ENCODE data around the gene ENGASE. TPM values are rescaled to one million over a fixed set of nuclear protein-coding genes. Genes with fewer than 3 reads are reported as not detected.

Gene ENGASE
- total RNA-seq, 3 donors from 2014 or later: 26.1 to 34.3 (median 30.5) TPM

- no peak for DNase-seq
- no peak overlapping the region for H3K4me3 Mint-ChIP-seq
- no peaks in the 10 kb centered on the region for H3K4me1 Mint-ChIP-seq (ENCODE audit: low read depth)
- peaks cover 2% of the 10 kb centered on the region for H3K27me3 Mint-ChIP-seq (ENCODE audit: low read depth)
- ATAC-seq: no peak
- no peaks in the 10 kb centered on the region for H3K9me3 Mint-ChIP-seq
- no peaks in the 10 kb centered on the region for H3K36me3 Mint-ChIP-seq (ENCODE audit: insufficient read depth)
These were observed 37.8 kb downstream of the ENGASE start for GRCh38 chr17:79112471-79112870.

GRCh38 chr17:79113699-79114457, 39.3 kb downstream of the ENGASE start:
- H3K9me3 Mint-ChIP-seq: no peaks in the 10 kb centered on the region
- DNase-seq (no peak), ATAC-seq (no peak)
- H3K27me3 Mint-ChIP-seq (ENCODE audit: low read depth): peaks cover 2% of the 10 kb centered on the region
- H3K4me3 Mint-ChIP-seq: no peak overlapping the region
- H3K36me3 Mint-ChIP-seq (ENCODE audit: insufficient read depth): no peaks in the 10 kb centered on the region
- H3K4me1 Mint-ChIP-seq (ENCODE audit: low read depth): no peaks in the 10 kb centered on the region

DNA sequence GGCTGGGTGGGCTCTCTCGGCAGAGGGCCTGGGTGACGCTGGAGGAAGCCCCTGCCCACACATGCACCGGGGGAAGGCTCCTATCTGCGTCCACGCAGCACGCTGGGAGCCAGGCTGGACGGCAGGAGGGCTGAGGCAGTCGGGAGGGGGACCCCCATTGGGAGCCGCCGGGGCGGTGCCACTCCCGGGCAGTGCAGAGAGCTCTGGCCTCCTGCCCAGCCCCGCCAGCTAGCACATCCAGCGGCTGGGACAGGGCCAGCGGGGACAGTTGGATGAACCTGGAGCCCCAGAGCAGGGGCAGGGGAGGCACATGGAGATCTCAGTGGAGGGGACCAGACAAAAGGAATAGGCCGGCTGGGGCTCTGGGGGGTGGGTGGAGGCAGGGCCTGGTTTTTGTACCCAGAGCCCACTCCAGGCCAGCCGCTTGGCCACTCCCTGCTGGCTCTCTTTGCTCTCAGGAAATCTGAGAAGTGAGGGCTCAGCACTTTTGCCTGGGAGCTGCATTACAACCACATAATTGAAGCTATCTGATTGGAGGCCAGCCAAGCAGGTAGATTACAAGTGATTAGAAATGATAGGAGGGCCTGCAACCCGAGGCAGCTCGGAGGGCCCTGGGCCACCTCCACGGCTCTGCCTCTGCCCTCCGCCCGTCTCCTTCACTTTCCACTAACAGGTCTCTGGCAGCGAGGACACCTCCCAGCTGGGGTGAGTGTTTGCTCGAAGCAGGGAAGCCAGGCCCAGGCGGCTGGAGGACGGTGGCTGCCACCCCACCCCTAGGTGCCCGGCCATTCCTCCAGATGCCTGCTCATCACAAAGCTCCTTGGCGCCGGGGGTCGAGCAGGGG, 40.1 kb downstream of the ENGASE start:
- Mint-ChIP-seq H3K9me3 (no peaks in the 10 kb centered on the region), H3K4me1 (ENCODE audit: low read depth) (no peaks in the 10 kb centered on the region), H3K27me3 (ENCODE audit: low read depth) (peaks cover 2% of the 10 kb centered on the region), H3K36me3 (ENCODE audit: insufficient read depth) (no peaks in the 10 kb centered on the region), H3K4me3 (no peak overlapping the region)
- DNase-seq (no peak), ATAC-seq (no peak)

GRCh38 chr17:79115487-79115886, 40.9 kb downstream of the ENGASE start:
- no peaks in the 10 kb centered on the region for H3K9me3 Mint-ChIP-seq
- H3K4me1 Mint-ChIP-seq (ENCODE audit: low read depth): no peaks in the 10 kb centered on the region
- ATAC-seq (no peak), DNase-seq (no peak)
- peaks cover 2% of the 10 kb centered on the region for H3K27me3 Mint-ChIP-seq (ENCODE audit: low read depth)
- no peaks in the 10 kb centered on the region for H3K36me3 Mint-ChIP-seq (ENCODE audit: insufficient read depth)
- no peak overlapping the region for H3K4me3 Mint-ChIP-seq

DNA sequence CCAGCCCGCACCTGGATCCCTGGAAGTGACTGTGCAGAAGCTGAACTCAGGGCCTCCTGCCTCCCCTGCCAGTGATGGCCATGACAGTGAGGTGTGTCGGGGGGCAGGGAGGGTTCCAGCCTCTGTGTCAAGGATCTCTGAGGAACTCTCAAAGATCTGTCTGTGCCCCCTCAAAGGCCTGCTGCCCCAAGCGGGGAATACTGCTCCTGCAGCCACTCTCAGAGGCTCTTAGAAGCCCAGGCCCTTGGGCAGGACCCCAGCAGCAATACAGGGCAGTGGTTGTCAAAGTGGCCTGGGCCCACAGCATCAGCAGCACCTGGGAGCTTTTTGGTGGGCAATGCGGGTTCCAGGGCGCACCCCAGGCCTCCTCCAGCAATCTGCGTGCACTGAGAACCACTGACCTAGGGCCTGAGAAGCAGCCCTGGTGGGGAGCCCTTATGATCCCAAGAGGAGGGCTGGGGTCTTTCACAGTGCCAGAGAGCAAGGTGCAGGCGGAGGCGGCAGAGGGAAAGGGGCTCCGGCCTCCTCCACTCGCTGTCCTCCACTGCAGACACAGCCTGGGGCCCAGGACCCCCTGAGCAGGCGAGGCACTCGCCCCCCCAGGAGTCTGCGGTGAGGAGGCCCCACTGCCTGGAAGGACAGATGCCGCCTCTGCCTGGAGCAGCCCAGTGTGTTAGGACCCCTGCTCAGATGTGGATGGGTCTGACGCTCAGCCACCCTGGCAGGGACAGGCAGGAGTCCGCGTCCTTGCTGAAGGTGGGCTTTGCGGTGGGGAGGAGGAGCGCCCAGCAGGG, 42.1 kb downstream of the ENGASE start:
- no peaks in the 10 kb centered on the region for H3K36me3 Mint-ChIP-seq (ENCODE audit: insufficient read depth)
- H3K4me1 Mint-ChIP-seq (ENCODE audit: low read depth): no peaks in the 10 kb centered on the region
- no peak for ATAC-seq
- DNase-seq: no peak
- H3K9me3 Mint-ChIP-seq: no peaks in the 10 kb centered on the region
- H3K27me3 Mint-ChIP-seq (ENCODE audit: low read depth): no peaks in the 10 kb centered on the region
- no peak overlapping the region for H3K4me3 Mint-ChIP-seq

GRCh38 chr17:79117905-79118487, 43.4 kb downstream of the ENGASE start:
- no peaks in the 10 kb centered on the region for H3K27me3 Mint-ChIP-seq (ENCODE audit: low read depth)
- H3K4me1 Mint-ChIP-seq (ENCODE audit: low read depth): no peaks in the 10 kb centered on the region
- no peaks in the 10 kb centered on the region for H3K9me3 Mint-ChIP-seq
- DNase-seq (no peak), ATAC-seq (no peak)
- H3K36me3 Mint-ChIP-seq (ENCODE audit: insufficient read depth): no peaks in the 10 kb centered on the region
- no peak overlapping the region for H3K4me3 Mint-ChIP-seq

- ATAC-seq (no peak), DNase-seq (no peak)
- Mint-ChIP-seq H3K36me3 (ENCODE audit: insufficient read depth) (no peaks in the 10 kb centered on the region), H3K4me3 (no peak overlapping the region), H3K9me3 (no peaks in the 10 kb centered on the region), H3K27me3 (ENCODE audit: low read depth) (no peaks in the 10 kb centered on the region), H3K4me1 (ENCODE audit: low read depth) (no peaks in the 10 kb centered on the region)
These were observed 44.3 kb downstream of the ENGASE start for GRCh38 chr17:79118924-79119323.

DNA sequence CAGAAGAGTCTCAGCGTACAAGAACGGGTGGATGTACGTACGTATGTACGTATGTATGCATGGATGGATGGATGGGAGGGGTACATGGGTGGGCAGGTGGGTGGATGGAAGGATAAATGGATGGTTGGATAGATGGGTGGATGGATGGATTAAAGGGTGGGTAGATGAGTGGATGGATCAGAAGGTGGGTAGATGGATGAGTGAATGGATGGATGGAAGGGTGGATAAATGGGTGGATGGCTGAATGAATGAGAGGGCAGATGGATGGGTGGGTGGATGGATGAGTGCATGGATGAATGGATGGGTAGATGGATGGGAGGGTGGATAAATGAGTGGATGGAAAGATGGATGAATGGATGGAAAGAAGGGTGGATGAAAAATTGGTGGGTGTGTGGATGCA, 45.6 kb downstream of the ENGASE start:
- DNase-seq (no peak), ATAC-seq (no peak)
- Mint-ChIP-seq H3K4me3 (no peak overlapping the region), H3K36me3 (ENCODE audit: insufficient read depth) (no peaks in the 10 kb centered on the region), H3K9me3 (no peaks in the 10 kb centered on the region), H3K4me1 (ENCODE audit: low read depth) (no peaks in the 10 kb centered on the region), H3K27me3 (ENCODE audit: low read depth) (no peaks in the 10 kb centered on the region)

DNA sequence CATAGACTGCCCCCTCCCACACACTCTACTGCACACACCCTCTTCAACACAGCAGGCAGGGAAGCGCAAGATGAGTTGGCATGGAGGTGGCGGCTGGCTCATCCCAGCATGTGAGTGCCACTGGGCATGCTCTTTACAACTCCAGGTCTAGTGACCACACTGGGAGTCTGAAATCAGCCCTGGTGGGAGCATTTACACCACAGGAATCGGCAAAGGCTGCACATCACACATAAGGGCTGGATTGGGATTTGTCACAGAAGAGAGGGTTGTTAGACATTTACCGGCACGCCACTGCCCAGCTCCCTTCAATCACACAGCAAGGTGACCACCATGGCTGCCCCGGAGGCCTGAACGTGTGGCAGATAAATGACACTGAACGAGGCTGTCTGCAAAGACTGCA, 49.4 kb downstream of the ENGASE start:
- no peak for ATAC-seq
- H3K4me1 Mint-ChIP-seq (ENCODE audit: low read depth): no peaks in the 10 kb centered on the region
- H3K9me3 Mint-ChIP-seq: no peaks in the 10 kb centered on the region
- peaks cover 14% of the 10 kb centered on the region for H3K27me3 Mint-ChIP-seq (ENCODE audit: low read depth)
- H3K36me3 Mint-ChIP-seq (ENCODE audit: insufficient read depth): no peaks in the 10 kb centered on the region
- DNase-seq: no peak
- H3K4me3 Mint-ChIP-seq: no peak overlapping the region

DNA sequence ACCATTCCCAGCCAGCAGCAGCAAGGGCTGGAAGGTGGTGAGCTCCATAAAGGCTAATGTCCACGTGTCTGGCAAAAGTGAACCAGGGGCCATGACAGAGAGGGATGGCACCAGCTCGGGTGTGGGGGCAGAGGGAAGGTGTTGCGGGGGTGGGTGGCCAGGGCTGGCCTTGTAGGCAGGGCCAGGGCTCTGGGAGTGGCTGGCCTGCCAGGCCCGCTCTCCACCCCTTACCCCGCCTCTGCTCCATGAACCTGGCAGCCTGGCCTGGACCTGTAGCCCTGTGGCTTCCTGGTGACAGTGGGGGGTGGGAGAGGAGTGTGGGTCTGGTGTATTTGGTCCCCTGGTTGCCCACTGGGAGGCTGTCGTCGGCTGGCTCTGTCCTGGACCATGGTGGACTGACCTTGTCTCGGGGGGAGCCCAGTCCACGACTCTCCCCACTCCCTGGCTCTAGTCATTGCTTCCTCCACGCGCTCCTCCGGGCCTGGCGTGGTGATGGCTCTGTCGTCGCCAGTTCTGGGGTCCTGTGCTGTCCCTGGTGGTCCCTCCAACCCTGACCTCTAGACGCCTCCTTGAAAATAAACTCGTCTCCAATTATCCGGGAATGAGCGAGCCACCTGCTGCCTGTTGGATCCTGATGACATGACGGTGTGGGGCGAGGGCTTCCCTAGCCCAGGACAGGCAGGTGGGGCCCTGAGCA, 50.0 kb downstream of the ENGASE start:
- Mint-ChIP-seq H3K4me3 (no peak overlapping the region), H3K27me3 (ENCODE audit: low read depth) (peaks cover 14% of the 10 kb centered on the region), H3K9me3 (no peaks in the 10 kb centered on the region), H3K36me3 (ENCODE audit: insufficient read depth) (no peaks in the 10 kb centered on the region), H3K4me1 (ENCODE audit: low read depth) (no peaks in the 10 kb centered on the region)
- ATAC-seq (no peak), DNase-seq (no peak)

DNA sequence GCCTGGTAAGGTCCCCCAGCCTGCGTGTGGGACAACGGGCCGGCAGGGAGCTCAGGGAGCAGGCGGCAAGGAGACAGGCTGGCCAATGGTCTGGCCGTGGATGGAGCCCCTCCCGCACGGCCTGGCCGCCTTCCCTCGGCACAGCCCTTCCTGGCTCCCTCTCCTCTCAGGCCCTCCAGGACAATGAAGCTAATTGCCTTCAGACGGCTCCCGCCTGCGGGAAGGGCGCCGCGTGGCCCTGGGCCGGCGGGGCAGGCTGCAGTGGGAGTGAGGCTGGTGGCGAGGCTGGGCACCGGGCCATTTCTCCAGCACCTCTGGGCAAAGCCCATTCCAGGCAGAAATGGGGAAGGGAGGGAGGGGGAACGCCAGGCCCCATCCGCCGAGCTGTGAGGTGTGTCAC, 50.9 kb downstream of the ENGASE start:
- H3K9me3 Mint-ChIP-seq: no peaks in the 10 kb centered on the region
- DNase-seq (no peak), ATAC-seq (no peak)
- no peaks in the 10 kb centered on the region for H3K36me3 Mint-ChIP-seq (ENCODE audit: insufficient read depth)
- H3K4me3 Mint-ChIP-seq: no peak overlapping the region
- H3K27me3 Mint-ChIP-seq (ENCODE audit: low read depth): peaks cover 14% of the 10 kb centered on the region
- no peaks in the 10 kb centered on the region for H3K4me1 Mint-ChIP-seq (ENCODE audit: low read depth)

- no peaks in the 10 kb centered on the region for H3K36me3 Mint-ChIP-seq (ENCODE audit: insufficient read depth)
- H3K4me3 Mint-ChIP-seq: no peak overlapping the region
- no peak for ATAC-seq
- DNase-seq: no peak
- peaks cover 14% of the 10 kb centered on the region for H3K27me3 Mint-ChIP-seq (ENCODE audit: low read depth)
- H3K9me3 Mint-ChIP-seq: no peaks in the 10 kb centered on the region
- no peaks in the 10 kb centered on the region for H3K4me1 Mint-ChIP-seq (ENCODE audit: low read depth)
These were observed 51.5 kb downstream of the ENGASE start for GRCh38 chr17:79126139-79126538.

DNA sequence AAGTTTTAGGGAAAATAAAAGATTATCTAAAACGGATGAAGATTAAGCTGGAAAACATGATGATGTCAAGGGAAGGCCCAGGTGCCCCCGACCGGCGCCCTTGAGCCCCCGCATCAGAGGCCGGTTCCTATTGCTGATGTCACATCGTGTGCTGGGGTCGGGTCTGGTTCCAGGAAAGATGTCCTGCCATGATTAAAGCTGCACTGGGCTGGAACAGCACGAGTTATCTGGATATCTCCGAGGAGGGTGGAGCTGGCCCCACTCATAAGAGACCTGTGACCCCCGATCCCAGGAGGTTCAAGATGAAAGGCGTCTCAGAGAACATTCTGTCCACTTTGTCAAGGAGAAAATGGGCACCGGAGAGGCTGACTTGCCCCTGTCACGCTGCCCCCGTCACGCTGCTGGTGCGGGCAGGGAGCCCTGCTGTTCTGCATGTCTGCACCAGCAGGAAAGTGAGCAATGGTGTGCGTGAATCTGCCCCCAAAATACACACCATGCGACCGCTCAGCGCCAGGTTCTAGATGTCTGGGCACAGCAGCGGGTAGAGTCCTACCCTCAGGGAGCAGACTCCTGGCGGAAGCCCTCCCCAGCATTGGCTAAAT, 53.0 kb downstream of the ENGASE start:
- Mint-ChIP-seq H3K27me3 (ENCODE audit: low read depth) (peaks cover 14% of the 10 kb centered on the region), H3K9me3 (no peaks in the 10 kb centered on the region), H3K36me3 (ENCODE audit: insufficient read depth) (no peaks in the 10 kb centered on the region), H3K4me1 (ENCODE audit: low read depth) (no peaks in the 10 kb centered on the region), H3K4me3 (no peak overlapping the region)
- DNase-seq (no peak), ATAC-seq (no peak)

All from activated T-cell treated with anti-CD3 and anti-CD28 coated beads, Interleukin-2, amount 50 U/mL, for 4 hours (primary cell).